Stimulated activated naive CD4-positive, alpha-beta T cell treated with Interleukin-2 at 50 U/mL for 16 hours (primary cell): ENCODE results near the gene NFIX.

Experiments
- DNase-seq: peaks from one replicate; lab custom pipeline; 2025; lab: John Stamatoyannopoulos, UW

Gene NFIX

GRCh38 chr19:13104848-13105711, 109.8 kb downstream of the NFIX start:
- no peak for DNase-seq

- DNase-seq: no peak
These were observed 114.3 kb downstream of the NFIX start for GRCh38 chr19:13109361-13110098.

GRCh38 chr19:13110099-13110610, 114.9 kb downstream of the NFIX start:
- DNase-seq: no peak

GRCh38 chr19:13112555-13112954, 117.3 kb downstream of the NFIX start:
- no peak for DNase-seq

- DNase-seq: no peak
These were observed 120.6 kb downstream of the NFIX start for GRCh38 chr19:13115936-13116281.

- peak; percentile 95 for DNase-seq
These were observed 121.3 kb downstream of the NFIX start, which contains the start of gene TRMT1 for GRCh38 chr19:13116282-13117175. Gene TRMT1 (minus strand): TSS chr19:13116740. CDS start chr19:13116399, 341 bp downstream.

GRCh38 chr19:13117176-13117771, 122.0 kb downstream of the NFIX start:
- DNase-seq: no peak

- peak; percentile 88 for DNase-seq
These were observed 122.6 kb downstream of the NFIX start, which contains the start of gene NACC1 for GRCh38 chr19:13117772-13118423. Gene NACC1 (plus strand): TSS chr19:13118264. CDS start chr19:13135208, 16,944 bp downstream.

GRCh38 chr19:13118424-13119193, 123.3 kb downstream of the NFIX start:
- peak; percentile 31 for DNase-seq

GRCh38 chr19:13119627-13120026, 124.4 kb downstream of the NFIX start:
- DNase-seq: no peak

- no peak for DNase-seq
These were observed 124.8 kb downstream of the NFIX start for GRCh38 chr19:13120031-13120430.

GRCh38 chr19:13120817-13121216, 125.5 kb downstream of the NFIX start:
- DNase-seq: no peak

GRCh38 chr19:13121551-13122274, 126.4 kb downstream of the NFIX start:
- DNase-seq: no peak

- DNase-seq: no peak
These were observed 127.1 kb downstream of the NFIX start for GRCh38 chr19:13122275-13122878.

GRCh38 chr19:13122980-13123957, 128.0 kb downstream of the NFIX start:
- DNase-seq: no peak

- no peak for DNase-seq
These were observed 131.8 kb downstream of the NFIX start for GRCh38 chr19:13127051-13127450.

- no peak for DNase-seq
These were observed 132.7 kb downstream of the NFIX start for GRCh38 chr19:13127811-13128575.
